Neutrophil (primary cell): Measurements from ENCODE around the gene USH1C.

ENCODE experiments used
- H3K27ac ChIP-seq: fragments of 200-600 bp; sonication (generic); 2 replicates; pipeline ENCODE4 v1.5.1; 2016; ENCODE audit warnings: mild to moderate bottlenecking, moderate library complexity
- H3K27me3 ChIP-seq: fragments of 200-600 bp; sonication (generic); 2 replicates; pipeline ENCODE4 v1.6.0; 2016; ENCODE audit warnings: mild to moderate bottlenecking
- H3K36me3 ChIP-seq: fragments of 200-600 bp; sonication (generic); 2 replicates; pipeline ENCODE4 v1.5.1; 2017
- H3K4me1 ChIP-seq, 2 experiments: fragments of 200-600 bp in 1 of 2; sonication (generic) in 1 of 2; 1 replicate in 1 of 2; 2 replicates in 1 of 2; pipeline versions ENCODE4 v1.5.1 to v1.6.1; 2013 to 2016; ENCODE audit warnings: low read depth in 1 of 2, low read length in 1 of 2, mild to moderate bottlenecking in 1 of 2, moderate library complexity in 1 of 2; ENCODE audit not compliant: control insufficient read depth in 1 of 2, insufficient read depth in 1 of 2
- H3K4me3 ChIP-seq, 2 experiments: fragments of 200-600 bp in 1 of 2; sonication (generic) in 1 of 2; 1 replicate in 1 of 2; 2 replicates in 1 of 2; pipeline ENCODE4 v1.5.1; 2013 to 2016; ENCODE audit warnings: low read depth in 1 of 2, low read length in 1 of 2, mild to moderate bottlenecking in 1 of 2, moderate library complexity in 1 of 2
- H3K9me3 ChIP-seq: fragments of 200-600 bp; sonication (generic); 2 replicates; pipeline ENCODE4 v1.5.1; 2016
- CTCF ChIP-seq: fragments of 200-600 bp; sonication (generic); IDR thresholded peaks from 2 replicates; pipeline ENCODE4 v1.5.1; 2016; ENCODE audit warnings: antibody characterized with exemption

USH1C gene

DNA sequence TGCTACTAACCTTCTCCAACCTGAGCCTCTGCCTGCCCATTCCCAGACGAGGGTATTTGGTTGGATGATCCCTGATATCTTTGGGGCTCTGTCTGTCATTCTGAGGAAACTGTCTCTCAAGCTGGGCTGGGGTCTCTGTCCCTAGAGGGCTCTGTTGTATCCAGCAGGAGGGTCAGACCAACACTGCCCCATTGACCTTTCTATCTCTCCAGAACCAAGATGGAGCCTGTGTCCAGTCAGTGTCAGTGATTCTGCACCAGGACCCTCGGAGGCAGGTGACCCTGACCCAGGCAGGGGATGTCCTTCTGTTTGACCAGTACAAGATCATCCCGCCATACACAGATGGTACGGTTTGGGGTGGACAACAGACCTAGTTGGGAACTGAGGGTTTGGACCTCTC, 24.7 kb upstream of the USH1C start:
- Histone ChIP-seq H3K27ac (no peak overlapping the region), H3K4me3 (no peak overlapping the region), H3K4me1 (no peaks in the 10 kb centered on the region), H3K36me3 (no peaks in the 10 kb centered on the region), H3K9me3 (no peaks in the 10 kb centered on the region), H3K27me3 (peaks cover 14% of the 10 kb centered on the region)
- no peak for TF ChIP-seq CTCF

GRCh38 chr11:17564687-17565042, 20.4 kb upstream of the USH1C start:
- no peak overlapping the region for H3K4me3 ChIP-seq
- no peak overlapping the region for H3K27ac ChIP-seq
- no peaks in the 10 kb centered on the region for H3K9me3 ChIP-seq
- H3K27me3 ChIP-seq, result peaks cover 6% of the 10 kb centered on the region
- H3K4me1 ChIP-seq, result no peaks in the 10 kb centered on the region
- TF ChIP-seq CTCF, result no peak
- no peaks in the 10 kb centered on the region for H3K36me3 ChIP-seq

DNA sequence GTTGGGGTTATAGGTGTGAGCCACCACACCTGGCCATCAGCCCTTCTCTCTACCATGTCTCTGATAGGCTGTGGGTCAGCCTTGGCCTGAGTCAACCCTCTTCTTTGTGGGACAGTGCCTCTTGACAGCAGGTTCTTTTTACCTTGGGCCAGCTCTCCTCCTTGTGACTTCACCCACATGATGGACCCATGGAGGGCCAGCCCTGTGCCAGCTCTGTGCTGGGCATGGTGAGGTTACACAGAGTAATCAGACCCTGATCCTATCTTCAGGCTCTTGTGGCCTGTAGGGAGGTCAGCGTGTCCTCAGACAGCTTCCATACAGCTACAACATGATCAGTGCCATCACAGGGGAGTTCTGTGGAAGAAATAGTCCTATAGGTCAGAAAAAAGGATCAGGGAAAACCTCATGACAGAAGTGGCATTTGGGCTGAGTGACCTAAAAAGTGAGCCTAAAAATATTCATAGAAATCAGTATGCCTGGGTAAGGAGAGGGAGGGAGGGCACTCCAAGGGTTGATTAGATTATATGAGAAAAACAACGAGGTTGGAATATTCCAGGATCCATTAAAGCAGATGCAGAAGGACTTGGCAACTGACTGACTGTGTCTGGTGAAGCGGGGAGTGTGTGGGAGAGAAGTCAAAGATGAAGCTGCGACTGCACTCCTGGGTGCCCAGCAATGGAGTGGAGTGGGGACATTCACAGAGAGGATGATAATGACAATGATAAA, 19.9 kb upstream of the USH1C start:
- H3K9me3 ChIP-seq, result no peaks in the 10 kb centered on the region
- no peaks in the 10 kb centered on the region for H3K36me3 ChIP-seq
- TF ChIP-seq CTCF, result no peak
- peaks cover 6% of the 10 kb centered on the region for H3K27me3 ChIP-seq
- no peaks in the 10 kb centered on the region for H3K4me1 ChIP-seq
- no peak overlapping the region for H3K27ac ChIP-seq
- no peak overlapping the region for H3K4me3 ChIP-seq

- H3K4me1 ChIP-seq, result no peaks in the 10 kb centered on the region
- H3K36me3 ChIP-seq, result no peaks in the 10 kb centered on the region
- H3K27me3 ChIP-seq, result peaks cover 6% of the 10 kb centered on the region
- H3K27ac ChIP-seq, result no peak overlapping the region
- H3K4me3 ChIP-seq, result no peak overlapping the region
- H3K9me3 ChIP-seq, result no peaks in the 10 kb centered on the region
- no peak for TF ChIP-seq CTCF
These were observed 19.0 kb upstream of the USH1C start for GRCh38 chr11:17563231-17563646.

GRCh38 chr11:17561526-17561925, 17.3 kb upstream of the USH1C start:
- peaks cover 5% of the 10 kb centered on the region for H3K27me3 ChIP-seq

More at GRCh38 chr11:17561526-17561925, 17.3 kb upstream of the USH1C start:
- Histone ChIP-seq H3K9me3 (no peaks in the 10 kb centered on the region), H3K36me3 (no peaks in the 10 kb centered on the region), H3K4me1 (no peaks in the 10 kb centered on the region), H3K4me3 (no peak overlapping the region), H3K27ac (no peak overlapping the region)
- TF ChIP-seq CTCF, result no peak
